ENCODE results near the gene TOMM40L. TPM values are rescaled to one million over a fixed set of nuclear protein-coding genes. Genes with fewer than 3 reads are reported as not detected.

TOMM40L gene
- polyA plus RNA-seq, 1 donor: 16.2 TPM

GRCh38 chr1:161266836-161267235, 41.0 kb downstream of the TOMM40L start:
- Histone ChIP-seq H3K27ac (ENCODE audit: low read length) (no peak overlapping the region), H3K4me1 (ENCODE audit: control insufficient read depth, insufficient read depth, low read length) (no peaks in the 10 kb centered on the region), H3K9me3 (ENCODE audit: control insufficient read depth, low read depth, low read length) (no peaks in the 10 kb centered on the region), H3K36me3 (ENCODE audit: control insufficient read depth, insufficient read depth, low read length) (no peaks in the 10 kb centered on the region), H3K27me3 (ENCODE audit: control insufficient read depth, insufficient read depth, low read length) (no peaks in the 10 kb centered on the region), H3K4me3 (ENCODE audit: low read length) (no peak overlapping the region)
- DNase-seq: no peak
- WGBS (ENCODE audit: insufficient coverage, low lambda C conversion rate): no CpG with 5 or more reads among the region's 2 CpGs

DNA sequence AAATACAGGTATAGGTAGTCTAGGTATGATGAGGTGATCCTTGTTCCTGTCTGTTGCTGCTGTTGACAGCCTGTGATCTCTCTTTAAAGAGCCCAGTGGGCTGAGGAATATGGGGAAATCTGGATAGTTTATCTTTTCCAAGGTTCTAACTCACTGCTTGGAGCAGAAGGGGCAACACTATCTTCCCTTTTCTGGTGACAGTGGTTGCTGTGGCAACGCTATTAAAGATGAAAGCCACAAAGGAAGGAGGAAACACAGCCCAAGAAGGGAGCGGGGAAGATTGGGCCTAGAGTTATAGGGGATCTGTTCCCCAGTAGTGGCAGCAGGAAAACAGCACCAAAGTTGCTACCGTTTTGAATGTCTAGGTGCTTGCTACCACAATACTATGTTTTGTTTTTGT, 41.5 kb downstream of the TOMM40L start:
- Histone ChIP-seq H3K4me1 (ENCODE audit: control insufficient read depth, insufficient read depth, low read length) (no peaks in the 10 kb centered on the region), H3K27ac (ENCODE audit: low read length) (no peak overlapping the region), H3K9me3 (ENCODE audit: control insufficient read depth, low read depth, low read length) (no peaks in the 10 kb centered on the region), H3K27me3 (ENCODE audit: control insufficient read depth, insufficient read depth, low read length) (no peaks in the 10 kb centered on the region), H3K4me3 (ENCODE audit: low read length) (no peak overlapping the region), H3K36me3 (ENCODE audit: control insufficient read depth, insufficient read depth, low read length) (no peaks in the 10 kb centered on the region)
- no CpG with 5 or more reads among the region's 3 CpGs for WGBS (ENCODE audit: insufficient coverage, low lambda C conversion rate)
- DNase-seq: no peak

DNA sequence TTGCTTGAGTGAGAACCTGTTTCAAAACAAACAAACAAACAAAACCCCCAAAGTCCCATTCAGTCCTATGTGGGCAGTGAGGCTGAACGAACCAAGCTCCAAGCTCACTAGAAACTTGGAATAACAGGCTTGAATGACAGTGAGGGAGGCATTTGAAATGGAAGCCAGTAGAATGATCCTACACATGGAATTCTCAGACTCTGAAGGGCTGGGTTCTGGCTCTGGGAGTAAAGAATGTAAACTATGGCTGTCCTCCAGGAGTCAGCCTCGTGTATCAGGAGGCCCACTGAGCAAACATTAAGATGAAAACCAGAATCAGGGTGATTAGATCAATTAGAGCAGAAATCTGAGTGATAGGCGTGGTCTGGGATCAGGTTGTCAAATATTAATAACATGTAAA, 47.5 kb downstream of the TOMM40L start:
- Histone ChIP-seq H3K36me3 (ENCODE audit: control insufficient read depth, insufficient read depth, low read length) (no peaks in the 10 kb centered on the region), H3K4me1 (ENCODE audit: control insufficient read depth, insufficient read depth, low read length) (no peaks in the 10 kb centered on the region), H3K27ac (ENCODE audit: low read length) (no peak overlapping the region), H3K4me3 (ENCODE audit: low read length) (no peak overlapping the region), H3K9me3 (ENCODE audit: control insufficient read depth, low read depth, low read length) (no peaks in the 10 kb centered on the region), H3K27me3 (ENCODE audit: control insufficient read depth, insufficient read depth, low read length) (no peaks in the 10 kb centered on the region)
- no CpG with 5 or more reads among the region's 3 CpGs for WGBS (ENCODE audit: insufficient coverage, low lambda C conversion rate)
- no peak for DNase-seq

GRCh38 chr1:161274874-161275273, 49.0 kb downstream of the TOMM40L start:
- no peaks in the 10 kb centered on the region for H3K27me3 ChIP-seq (ENCODE audit: control insufficient read depth, insufficient read depth, low read length)
- no peak overlapping the region for H3K4me3 ChIP-seq (ENCODE audit: low read length)
- H3K4me1 ChIP-seq (ENCODE audit: control insufficient read depth, insufficient read depth, low read length): no peaks in the 10 kb centered on the region
- WGBS (ENCODE audit: insufficient coverage, low lambda C conversion rate): 33% methylated on average over 1 of the region's 3 CpGs
- H3K27ac ChIP-seq (ENCODE audit: low read length): no peak overlapping the region
- no peaks in the 10 kb centered on the region for H3K9me3 ChIP-seq (ENCODE audit: control insufficient read depth, low read depth, low read length)
- no peak for DNase-seq
- H3K36me3 ChIP-seq (ENCODE audit: control insufficient read depth, insufficient read depth, low read length): no peaks in the 10 kb centered on the region

Other genes with a start within 250 kb of the TOMM40L start
- gene F11R, start 204.9 kb upstream of the TOMM40L start, polyA plus RNA-seq: 132 TPM
- 60.9 TPM for gene TSTD1, start 187.1 kb upstream of the TOMM40L start, polyA plus RNA-seq
- gene USF1, start 180.1 kb upstream of the TOMM40L start, polyA plus RNA-seq: 56.9 TPM
- gene ARHGAP30, start 156.2 kb upstream of the TOMM40L start, polyA plus RNA-seq: 5.7 TPM
- 0.42 TPM for gene NECTIN4, start 136.5 kb upstream of the TOMM40L start, polyA plus RNA-seq
- gene KLHDC9, start 127.7 kb upstream of the TOMM40L start, polyA plus RNA-seq: 5.6 TPM
- gene PFDN2, start 108.0 kb upstream of the TOMM40L start, polyA plus RNA-seq: 72.5 TPM
- 80.6 TPM for gene NIT1, start 108.0 kb upstream of the TOMM40L start, polyA plus RNA-seq
- gene DEDD, start 93.4 kb upstream of the TOMM40L start, polyA plus RNA-seq: 33.0 TPM
- gene UFC1, start 72.1 kb upstream of the TOMM40L start, polyA plus RNA-seq: 135 TPM
- 29.4 TPM for gene USP21, start 66.6 kb upstream of the TOMM40L start, polyA plus RNA-seq
- gene PPOX, start 59.6 kb upstream of the TOMM40L start, polyA plus RNA-seq: 26.2 TPM
- gene B4GALT3, start 48.6 kb upstream of the TOMM40L start, polyA plus RNA-seq: 38.4 TPM
- gene ADAMTS4, start 27.0 kb upstream of the TOMM40L start, polyA plus RNA-seq: 1.2 TPM
- gene NDUFS2, start 23.7 kb upstream of the TOMM40L start, polyA plus RNA-seq: 125 TPM
- 35.9 TPM for gene FCER1G, start 10.8 kb upstream of the TOMM40L start, polyA plus RNA-seq
- 29.3 TPM for gene APOA2, start 2.4 kb upstream of the TOMM40L start, polyA plus RNA-seq
- gene NR1I3, start 12.1 kb downstream of the TOMM40L start, polyA plus RNA-seq: 13.1 TPM
- 9.4 TPM for gene PCP4L1, start 32.7 kb downstream of the TOMM40L start, polyA plus RNA-seq
- gene MPZ, start 83.9 kb downstream of the TOMM40L start, polyA plus RNA-seq: 10.1 TPM
- 194 TPM for gene SDHC, start 88.3 kb downstream of the TOMM40L start, polyA plus RNA-seq
- 0.15 TPM for gene CFAP126, start 141.8 kb downstream of the TOMM40L start, polyA plus RNA-seq

All from large intestine (tissue), 3 donors.